ENCODE measurements around the gene SAMD10. TPM values are rescaled to one million over a fixed set of nuclear protein-coding genes. Genes with fewer than 3 reads are reported as not detected.
A peak's percentile ranks its signal among the peaks of the same experiment; 100 is the strongest.
"Not testable (repeated sequence)": the region's sequence is repeated elsewhere in the genome, so short reads cannot be mapped to it uniquely, and the experiment has no call there.

Gene SAMD10
- total and polyA plus RNA-seq, 4 donors = 2.3 to 6.8 (median 5.6) TPM

DNA sequence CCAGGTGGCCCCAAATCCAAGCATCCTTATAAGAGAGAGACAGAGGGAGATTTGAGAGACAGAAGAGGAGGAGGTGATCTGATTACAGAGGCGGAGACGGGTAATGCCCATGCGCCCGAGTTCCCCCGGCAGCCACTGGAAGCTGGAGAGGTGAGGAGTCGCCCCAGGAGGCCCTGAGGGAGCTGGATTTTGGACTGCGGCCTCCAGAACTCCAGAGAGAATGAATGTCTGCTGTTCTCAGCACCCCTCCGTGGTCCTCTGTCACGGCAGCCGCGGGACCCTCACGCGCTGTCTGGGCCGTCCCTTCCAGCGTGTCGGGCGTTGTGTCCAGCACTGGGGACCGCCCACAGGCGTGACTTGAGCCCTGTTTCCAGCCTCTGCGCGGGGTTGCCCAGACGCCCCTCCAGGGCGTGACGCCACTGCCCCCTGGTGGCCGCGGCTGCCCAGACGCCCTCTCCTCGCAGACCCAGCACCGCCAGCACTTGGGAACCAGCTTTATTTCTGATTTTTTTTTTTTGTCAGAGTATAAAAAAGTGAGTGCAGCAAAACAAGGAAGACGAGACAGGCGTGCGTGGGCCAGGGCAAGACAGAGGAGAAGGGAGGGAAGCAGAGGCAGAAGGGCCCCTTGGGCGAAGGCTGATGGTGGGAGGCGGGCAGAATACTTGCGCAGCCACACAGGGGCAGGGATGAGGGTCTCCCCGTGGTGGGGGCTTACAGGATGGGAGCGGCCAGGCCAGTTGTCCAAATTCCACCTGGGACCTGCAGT lies 5.6 kb downstream of the SAMD10 start:
- no peak overlapping the region for H3K4me3 ChIP-seq
- peak overlapping the region in 1 of 2 donors; percentile 5 for H3K27ac ChIP-seq (ENCODE audit: low read depth in 1 of 2, low read length in 1 of 2)
- no peaks in the 10 kb centered on the region for H3K36me3 ChIP-seq (ENCODE audit: control insufficient read depth in 4 of 4, insufficient read depth in 4 of 4, low read length in 4 of 4)
- DNase-seq (peak; percentile 88 to 92 (median 91)), ATAC-seq (ENCODE audit: insufficient read depth, low FRiP score) (peak; percentile 93)
- peaks cover 0 to 4% (median 4%) of the 10 kb centered on the region in 3 donors for H3K27me3 ChIP-seq (ENCODE audit: control insufficient read depth in 3 of 3, insufficient read depth in 3 of 3, low read length in 2 of 3)
- TF ChIP-seq, protein P1, sequence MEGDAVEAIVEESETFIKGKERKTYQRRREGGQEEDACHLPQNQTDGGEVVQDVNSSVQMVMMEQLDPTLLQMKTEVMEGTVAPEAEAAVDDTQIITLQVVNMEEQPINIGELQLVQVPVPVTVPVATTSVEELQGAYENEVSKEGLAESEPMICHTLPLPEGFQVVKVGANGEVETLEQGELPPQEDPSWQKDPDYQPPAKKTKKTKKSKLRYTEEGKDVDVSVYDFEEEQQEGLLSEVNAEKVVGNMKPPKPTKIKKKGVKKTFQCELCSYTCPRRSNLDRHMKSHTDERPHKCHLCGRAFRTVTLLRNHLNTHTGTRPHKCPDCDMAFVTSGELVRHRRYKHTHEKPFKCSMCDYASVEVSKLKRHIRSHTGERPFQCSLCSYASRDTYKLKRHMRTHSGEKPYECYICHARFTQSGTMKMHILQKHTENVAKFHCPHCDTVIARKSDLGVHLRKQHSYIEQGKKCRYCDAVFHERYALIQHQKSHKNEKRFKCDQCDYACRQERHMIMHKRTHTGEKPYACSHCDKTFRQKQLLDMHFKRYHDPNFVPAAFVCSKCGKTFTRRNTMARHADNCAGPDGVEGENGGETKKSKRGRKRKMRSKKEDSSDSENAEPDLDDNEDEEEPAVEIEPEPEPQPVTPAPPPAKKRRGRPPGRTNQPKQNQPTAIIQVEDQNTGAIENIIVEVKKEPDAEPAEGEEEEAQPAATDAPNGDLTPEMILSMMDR (IDR thresholded peaks at IDR 0.05; ENCODE audit: control extremely low read depth, extremely low read depth) = peak; percentile 97
- 15 to 16% methylated on average over 37 of the region's 37 CpGs for whole genome bisulfite sequencing, 2 donors
- H3K9ac ChIP-seq (ENCODE audit: insufficient read depth in 1 of 2, low read length in 2 of 2) = no peak overlapping the region
- H3K4me1 ChIP-seq (ENCODE audit: control insufficient read depth in 5 of 5, insufficient read depth in 5 of 5, low read length in 5 of 5) = peaks cover 0 to 13% (median 5%) of the 10 kb centered on the region in 5 donors
- H3K9me3 ChIP-seq (ENCODE audit: control insufficient read depth in 4 of 4, insufficient read depth in 3 of 4, low read length in 3 of 4) = no peaks in the 10 kb centered on the region

DNA sequence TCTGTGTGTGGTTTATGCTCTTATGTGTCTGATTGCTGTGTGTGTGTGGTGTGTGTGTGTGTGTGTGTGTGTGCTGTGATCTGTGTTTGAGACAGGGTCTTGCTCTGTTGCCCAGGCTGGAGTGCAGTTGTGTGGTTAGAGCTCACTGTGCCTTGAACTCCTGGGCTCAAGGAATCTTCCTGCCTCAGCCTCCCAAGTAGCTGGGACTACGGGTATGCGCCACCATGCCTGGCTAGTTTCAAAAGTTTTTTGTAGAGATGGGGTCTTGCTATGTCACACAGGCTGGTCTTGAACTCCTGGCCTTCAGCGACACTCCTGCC lies 6.3 kb downstream of the SAMD10 start:
- Histone ChIP-seq H3K4me1 (ENCODE audit: control insufficient read depth in 5 of 5, insufficient read depth in 5 of 5, low read length in 5 of 5) (peaks cover 0 to 11% (median 5%) of the 10 kb centered on the region in 5 donors), H3K9ac (ENCODE audit: insufficient read depth in 1 of 2, low read length in 2 of 2) (no peak overlapping the region), H3K4me3 (no peak overlapping the region), H3K27ac (ENCODE audit: low read depth in 1 of 2, low read length in 1 of 2) (peak overlapping the region in 1 of 2 donors; percentile 81), H3K27me3 (ENCODE audit: control insufficient read depth in 3 of 3, insufficient read depth in 3 of 3, low read length in 2 of 3) (peaks cover 0 to 2% (median 0%) of the 10 kb centered on the region in 3 donors), H3K36me3 (ENCODE audit: control insufficient read depth in 4 of 4, insufficient read depth in 4 of 4, low read length in 4 of 4) (peaks cover 0 to 4% (median under 1%) of the 10 kb centered on the region in 4 donors), H3K9me3 (ENCODE audit: control insufficient read depth in 4 of 4, insufficient read depth in 3 of 4, low read length in 3 of 4) (no peaks in the 10 kb centered on the region)
- WGBS, 2 donors = 92 to 96% methylated on average over 3 of the region's 3 CpGs
- ATAC-seq (ENCODE audit: insufficient read depth, low FRiP score) (no peak), DNase-seq (no peak)
- TF ChIP-seq, protein P1 (IDR thresholded peaks at IDR 0.05; ENCODE audit: control extremely low read depth, extremely low read depth) = no peak

DNA sequence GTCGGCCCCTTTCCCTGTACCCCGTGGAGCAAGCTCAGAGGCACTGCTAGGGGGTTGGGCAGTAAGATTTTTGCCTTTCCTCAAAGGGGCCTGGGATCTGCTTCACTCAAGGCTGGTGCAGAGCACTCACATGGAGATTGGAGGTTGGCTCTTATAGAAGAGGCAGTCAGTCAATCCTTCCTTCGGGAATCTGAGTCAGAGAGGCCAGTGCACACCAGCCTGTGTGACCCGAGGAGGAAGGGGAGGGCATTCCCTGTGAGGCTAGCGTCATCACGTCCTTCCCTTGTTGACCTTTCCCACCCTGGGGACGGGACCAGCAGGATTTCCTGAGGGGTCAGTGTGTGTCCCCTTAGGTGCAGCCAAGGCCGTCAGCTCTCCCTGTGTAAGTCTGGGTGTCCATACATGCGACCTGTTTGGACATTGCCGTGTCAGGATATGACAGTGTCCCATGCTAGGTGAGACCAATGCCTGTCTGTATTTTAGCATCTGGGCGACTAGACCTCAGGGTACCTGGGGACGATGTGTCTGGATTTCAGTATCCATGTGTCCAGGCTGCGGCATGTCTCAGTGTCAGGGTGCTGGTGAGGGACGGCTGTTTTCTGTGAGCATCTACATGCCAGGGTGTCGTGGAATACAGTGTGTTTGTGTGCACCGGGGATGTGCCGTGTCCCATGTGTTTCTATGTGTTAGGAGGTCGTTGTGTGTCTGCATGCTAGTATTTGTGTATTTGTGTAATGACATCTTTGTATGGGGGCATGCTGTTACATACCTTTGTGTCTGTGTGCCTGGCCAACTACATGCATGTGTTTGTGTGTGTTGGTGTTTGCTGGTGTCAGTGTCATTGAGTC lies 6.9 kb downstream of the SAMD10 start:
- TF ChIP-seq, protein P1 (IDR thresholded peaks at IDR 0.05; ENCODE audit: control extremely low read depth, extremely low read depth) = no peak
- peak overlapping the region in 1 of 2 donors; percentile 81 for H3K27ac ChIP-seq (ENCODE audit: low read depth in 1 of 2, low read length in 1 of 2)

DNA sequence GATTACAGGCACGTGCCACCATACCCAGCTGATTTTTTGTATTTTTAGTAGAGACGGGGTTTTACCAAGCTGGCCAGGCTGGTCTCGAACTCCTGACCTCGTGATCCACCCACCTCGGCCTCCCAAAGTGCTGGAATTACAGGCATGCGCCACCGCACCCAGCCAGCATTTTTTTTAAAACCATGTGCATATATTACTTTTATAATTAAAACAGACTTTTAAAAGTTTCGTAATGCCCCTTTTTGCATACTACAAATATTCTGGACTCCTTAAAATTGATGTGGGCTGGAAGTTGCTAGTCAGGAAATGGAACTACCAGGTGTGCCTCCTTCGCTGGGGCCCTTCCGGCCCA lies 7.5 kb downstream of the SAMD10 start:
- not testable (repeated sequence) for H3K9ac ChIP-seq (ENCODE audit: insufficient read depth in 1 of 2, low read length in 2 of 2); H3K4me3 ChIP-seq; H3K27ac ChIP-seq (ENCODE audit: low read depth in 1 of 2, low read length in 1 of 2); DNase-seq; H3K27me3 ChIP-seq (ENCODE audit: control insufficient read depth in 3 of 3, insufficient read depth in 3 of 3, low read length in 2 of 3); H3K9me3 ChIP-seq (ENCODE audit: control insufficient read depth in 4 of 4, insufficient read depth in 3 of 4, low read length in 3 of 4); ATAC-seq (ENCODE audit: insufficient read depth, low FRiP score)
- peaks cover 0 to 11% (median 5%) of the 10 kb centered on the region in 5 donors for H3K4me1 ChIP-seq (ENCODE audit: control insufficient read depth in 5 of 5, insufficient read depth in 5 of 5, low read length in 5 of 5)
- H3K36me3 ChIP-seq (ENCODE audit: control insufficient read depth in 4 of 4, insufficient read depth in 4 of 4, low read length in 4 of 4) = peaks cover 0 to 16% (median 6%) of the 10 kb centered on the region in 4 donors
- 68 to 79% methylated on average over 10 of the region's 10 CpGs for WGBS, 2 donors

More for the DNA sequence above, 6.9 kb downstream of the SAMD10 start:
- Histone ChIP-seq H3K4me3 (no peak overlapping the region), H3K27me3 (ENCODE audit: control insufficient read depth in 3 of 3, insufficient read depth in 3 of 3, low read length in 2 of 3) (no peaks in the 10 kb centered on the region), H3K36me3 (ENCODE audit: control insufficient read depth in 4 of 4, insufficient read depth in 4 of 4, low read length in 4 of 4) (peaks cover 0 to 10% (median 3%) of the 10 kb centered on the region in 4 donors), H3K9me3 (ENCODE audit: control insufficient read depth in 4 of 4, insufficient read depth in 3 of 4, low read length in 3 of 4) (no peaks in the 10 kb centered on the region), H3K9ac (ENCODE audit: insufficient read depth in 1 of 2, low read length in 2 of 2) (no peak overlapping the region), H3K4me1 (ENCODE audit: control insufficient read depth in 5 of 5, insufficient read depth in 5 of 5, low read length in 5 of 5) (peaks cover 0 to 11% (median 5%) of the 10 kb centered on the region in 5 donors)
- DNase-seq (no peak), ATAC-seq (ENCODE audit: insufficient read depth, low FRiP score) (no peak)
- 60 to 63% methylated on average over 18 of the region's 18 CpGs for WGBS, 2 donors

All from lung (tissue), 12 donors.